Right cardiac atrium (tissue), 5 donors: ENCODE measurements around the gene KCNH5. TPM values are rescaled to one million over a fixed set of nuclear protein-coding genes. Genes with fewer than 3 reads are reported as not detected.

Source experiments
- ATAC-seq, 2 donors: fragments of 200-7000 bp; cut with Tn5 transposase; one replicate each; pipeline versions ENCODE4 v1.8.0 to v1.9.1; 2020; ENCODE audit warnings: moderate library complexity in 2 of 2, mild to moderate bottlenecking in 1 of 2
- DNase-seq, 3 donors: peaks; one replicate each; pipeline ENCODE4 v3.0.0-alpha.2; 2020
- H3K27ac ChIP-seq: one replicate; pipeline ENCODE4 v1.5.1; 2013; ENCODE audit warnings: mild to moderate bottlenecking, low read length, control low read depth, moderate library complexity
- H3K27me3 ChIP-seq: one replicate; pipeline ENCODE4 v1.6.1; 2013; ENCODE audit not compliant: control insufficient read depth, insufficient read depth
- H3K4me1 ChIP-seq: one replicate; pipeline ENCODE4 v1.6.1; 2013; ENCODE audit warnings: low read length; ENCODE audit not compliant: control insufficient read depth, insufficient read depth
- H3K4me3 ChIP-seq: one replicate; pipeline ENCODE4 v1.5.1; 2013; ENCODE audit warnings: low read length, control low read depth
- H3K9me3 ChIP-seq: one replicate; pipeline ENCODE4 v1.6.1; 2013; ENCODE audit warnings: low read length; ENCODE audit not compliant: control insufficient read depth
- WGBS: extraction: QIAGEN DNeasy Blood & Tissue Kit; methylation state at CpG from one replicate; pipeline ENCODE4 v1.1.7; 2013; 5-methylcytosine and 5-hydroxymethylcytosine counted together
- intact Hi-C, 4 donors: fragments of 100-400 bp; cut with DNase I; formaldehyde crosslinking; loops; one replicate each; pipeline versions ENCODE4 v1.11.0 to v1.14.0; 2022 to 2023
- polyA plus RNA-seq: library from polyadenylated mRNA; stranded (reverse); fragments of 200-250 nt; gene quantifications from one replicate; pipeline ENCODE4 v1.2.3, GENCODE V29; 2013
- total RNA-seq, 4 donors: library from RNA; stranded (reverse); fragmentation: NEBNext Ultra II Directional; extraction: Animal tissue kit (Norgen Biotek cat#: 25700); gene quantifications; one replicate each; pipeline ENCODE4 v1.2.1, GENCODE V29; 2021
- donor health status: healthy with polysubstance abuse.
- donor health status: DM: no; HTN: yes; CAD: no.
- donor health status: DM: no; HTN: no; CAD: no.
- donor health status: DM: no; HTN: yes; CAD: no; lungs with severe emphysema.
- donor health status: DM: yes; HTN: yes; CAD: no.

The KCNH5 gene
- total and polyA plus RNA-seq, 5 donors: not detected

- Histone ChIP-seq H3K9me3 (no peaks in the 10 kb centered on the region), H3K27ac (no peak overlapping the region), H3K27me3 (no peaks in the 10 kb centered on the region), H3K4me1 (no peaks in the 10 kb centered on the region), H3K4me3 (no peak overlapping the region)
- DNase-seq (no peak), ATAC-seq (no peak)
- intact Hi-C loops: no loop called here
- 71% methylated on average over 4 of the region's 4 CpGs for WGBS
Observed at GRCh38 chr14:62938778-62939177, 106.5 kb downstream of the KCNH5 start.

GRCh38 chr14:62934439-62934838 lies 110.8 kb downstream of the KCNH5 start:
- Histone ChIP-seq H3K9me3 (no peaks in the 10 kb centered on the region), H3K27me3 (no peaks in the 10 kb centered on the region), H3K4me3 (no peak overlapping the region), H3K27ac (no peak overlapping the region), H3K4me1 (no peaks in the 10 kb centered on the region)
- WGBS: 53% methylated on average over 3 of the region's 3 CpGs
- ATAC-seq (no peak), DNase-seq (no peak)
- intact Hi-C loops: no loop called here

GRCh38 chr14:62921466-62921865 lies 123.8 kb downstream of the KCNH5 start:
- intact Hi-C loops: no loop called here

GRCh38 chr14:62916551-62916950 lies 128.7 kb downstream of the KCNH5 start:
- no peak overlapping the region for H3K27ac ChIP-seq
- intact Hi-C loops: no loop called here
- no peak for ATAC-seq
- 38% methylated on average over 4 of the region's 4 CpGs for WGBS
- no peak overlapping the region for H3K4me3 ChIP-seq
- DNase-seq: no peak
- no peaks in the 10 kb centered on the region for H3K9me3 ChIP-seq
- no peaks in the 10 kb centered on the region for H3K4me1 ChIP-seq
- H3K27me3 ChIP-seq: no peaks in the 10 kb centered on the region

More at GRCh38 chr14:62921466-62921865, 123.8 kb downstream of the KCNH5 start:
- Histone ChIP-seq H3K4me3 (no peak overlapping the region), H3K4me1 (no peaks in the 10 kb centered on the region), H3K9me3 (no peaks in the 10 kb centered on the region), H3K27ac (no peak overlapping the region), H3K27me3 (no peaks in the 10 kb centered on the region)
- 53% methylated on average over 1 of the region's 1 CpG for WGBS
- ATAC-seq (no peak), DNase-seq (no peak)

GRCh38 chr14:62914873-62915272 lies 130.4 kb downstream of the KCNH5 start:
- Histone ChIP-seq H3K27ac (no peak overlapping the region), H3K9me3 (no peaks in the 10 kb centered on the region), H3K4me3 (no peak overlapping the region), H3K4me1 (no peaks in the 10 kb centered on the region), H3K27me3 (no peaks in the 10 kb centered on the region)
- 73% methylated on average over 3 of the region's 3 CpGs for WGBS
- ATAC-seq (no peak), DNase-seq (no peak)
- intact Hi-C loops: no loop called here

GRCh38 chr14:62914025-62914424 lies 131.2 kb downstream of the KCNH5 start:
- no peak for DNase-seq
- Histone ChIP-seq H3K4me3 (no peak overlapping the region), H3K27me3 (no peaks in the 10 kb centered on the region), H3K27ac (no peak overlapping the region), H3K9me3 (no peaks in the 10 kb centered on the region), H3K4me1 (no peaks in the 10 kb centered on the region)
- intact Hi-C loops: no loop called here
- WGBS: 40% methylated on average over 2 of the region's 2 CpGs
- ATAC-seq: no peak

GRCh38 chr14:62908506-62908905 lies 136.8 kb downstream of the KCNH5 start:
- no peak for DNase-seq
- intact Hi-C loops: no loop called here
- H3K4me1 ChIP-seq: no peaks in the 10 kb centered on the region
- H3K4me3 ChIP-seq: no peak overlapping the region
- no peak for ATAC-seq
- 85% methylated on average over 1 of the region's 1 CpG for WGBS
- H3K27ac ChIP-seq: no peak overlapping the region
- H3K9me3 ChIP-seq: no peaks in the 10 kb centered on the region
- H3K27me3 ChIP-seq: no peaks in the 10 kb centered on the region

- Histone ChIP-seq H3K27me3 (no peaks in the 10 kb centered on the region), H3K4me3 (no peak overlapping the region), H3K9me3 (no peaks in the 10 kb centered on the region), H3K27ac (no peak overlapping the region), H3K4me1 (no peaks in the 10 kb centered on the region)
- WGBS: 16% methylated on average over 2 of the region's 2 CpGs
- ATAC-seq (no peak), DNase-seq (no peak)
- intact Hi-C loops: no loop called here
Observed at GRCh38 chr14:62905566-62905965, 139.7 kb downstream of the KCNH5 start.

GRCh38 chr14:62897771-62898170 lies 147.5 kb downstream of the KCNH5 start:
- WGBS: 46% methylated on average over 2 of the region's 2 CpGs
- DNase-seq: no peak
- ATAC-seq: no peak
- Histone ChIP-seq H3K27ac (no peak overlapping the region), H3K27me3 (no peaks in the 10 kb centered on the region), H3K4me3 (no peak overlapping the region), H3K9me3 (no peaks in the 10 kb centered on the region), H3K4me1 (no peaks in the 10 kb centered on the region)
- intact Hi-C loops: no loop called here

GRCh38 chr14:62896932-62897456 lies 148.3 kb downstream of the KCNH5 start:
- DNase-seq: no peak
- no peak for ATAC-seq
- no peak overlapping the region for H3K4me3 ChIP-seq
- WGBS: 87% methylated on average over 1 of the region's 1 CpG
- H3K4me1 ChIP-seq: no peaks in the 10 kb centered on the region
- no peaks in the 10 kb centered on the region for H3K27me3 ChIP-seq
- intact Hi-C loops: no loop called here
- H3K9me3 ChIP-seq: no peaks in the 10 kb centered on the region
- H3K27ac ChIP-seq: no peak overlapping the region

GRCh38 chr14:62894736-62895135 lies 150.5 kb downstream of the KCNH5 start:
- H3K9me3 ChIP-seq: no peaks in the 10 kb centered on the region
- 55% methylated on average over 1 of the region's 1 CpG for WGBS
- no peak for DNase-seq
- no peak overlapping the region for H3K27ac ChIP-seq
- H3K4me3 ChIP-seq: no peak overlapping the region
- intact Hi-C loops: no loop called here
- no peaks in the 10 kb centered on the region for H3K4me1 ChIP-seq
- no peaks in the 10 kb centered on the region for H3K27me3 ChIP-seq
- ATAC-seq: no peak

- Histone ChIP-seq H3K27ac (no peak overlapping the region), H3K4me3 (no peak overlapping the region), H3K9me3 (no peaks in the 10 kb centered on the region), H3K27me3 (no peaks in the 10 kb centered on the region), H3K4me1 (peaks cover 1% of the 10 kb centered on the region)
- ATAC-seq (no peak), DNase-seq (no peak)
- intact Hi-C loops: no loop called here
- WGBS: 31% methylated on average over 4 of the region's 4 CpGs
Observed at GRCh38 chr14:62889364-62889763, 155.9 kb downstream of the KCNH5 start.
